ENCODE results near the gene ESRRA.

Gene ESRRA

GRCh38 chr11:64333556-64333955 is 28.2 kb downstream of the ESRRA start:
- no peak for DNase-seq

- DNase-seq: peak; percentile 72 to 77
These were observed 29.7 kb downstream of the ESRRA start for GRCh38 chr11:64334764-64335735.

GRCh38 chr11:64337538-64338249 is 32.4 kb downstream of the ESRRA start:
- DNase-seq: no peak

GRCh38 chr11:64338716-64339115 is 33.4 kb downstream of the ESRRA start:
- DNase-seq: no peak

- no peak for DNase-seq
These were observed 34.0 kb downstream of the ESRRA start for GRCh38 chr11:64339286-64339685.

- peak; percentile 86 to 88 for DNase-seq
These were observed 34.6 kb downstream of the ESRRA start, which contains the start of gene CCDC88B for GRCh38 chr11:64339754-64340408. CCDC88B (plus strand) TSS chr11:64340204; CDS start chr11:64340267, 63 bp downstream.

GRCh38 chr11:64340671-64341335 is 35.5 kb downstream of the ESRRA start:
- DNase-seq: peak; percentile 91 to 92

- no peak for DNase-seq
These were observed 36.1 kb downstream of the ESRRA start for GRCh38 chr11:64341429-64341828.

- peak; percentile 97 to 98 for DNase-seq
These were observed 36.8 kb downstream of the ESRRA start for GRCh38 chr11:64341851-64342791.

- DNase-seq: no peak
These were observed 37.8 kb downstream of the ESRRA start for GRCh38 chr11:64342869-64343745.

GRCh38 chr11:64343767-64344559 is 38.6 kb downstream of the ESRRA start:
- DNase-seq: no peak

- DNase-seq: no peak
These were observed 39.5 kb downstream of the ESRRA start for GRCh38 chr11:64344787-64345186.

- DNase-seq: no peak
These were observed 42.0 kb downstream of the ESRRA start for GRCh38 chr11:64347193-64347867.

GRCh38 chr11:64348383-64349024 is 43.2 kb downstream of the ESRRA start:
- no peak for DNase-seq

- no peak for DNase-seq
These were observed 43.7 kb downstream of the ESRRA start for GRCh38 chr11:64349025-64349387.

GRCh38 chr11:64349404-64349803 is 44.1 kb downstream of the ESRRA start:
- no peak for DNase-seq

GRCh38 chr11:64351136-64351631 is 45.9 kb downstream of the ESRRA start:
- DNase-seq: no peak
